ENCODE data around the gene SEPTIN12. TPM values are rescaled to one million over a fixed set of nuclear protein-coding genes. Genes with fewer than 3 reads are reported as not detected.
"Not testable (repeated sequence)": the region's sequence is repeated elsewhere in the genome, so short reads cannot be mapped to it uniquely, and the experiment has no call there.

The SEPTIN12 gene
- total RNA-seq, 1 donor from 2014 or later, result not detected

GRCh38 chr16:4790871-4791270 lies 2.7 kb upstream of the SEPTIN12 start:
- Histone ChIP-seq H3K27me3 (ENCODE audit: control insufficient read depth, insufficient read depth, low read length) (no peaks in the 10 kb centered on the region), H3K36me3 (ENCODE audit: control insufficient read depth, insufficient read depth, low read length) (no peaks in the 10 kb centered on the region), H3K4me3 (ENCODE audit: low read depth, low read length) (no peak overlapping the region)
- no peak for DNase-seq (ENCODE audit: low read depth)
- TF ChIP-seq CTCF (IDR thresholded peaks at IDR 0.05; ENCODE audit: insufficient read depth, low read length, severe bottlenecking), result no peak
- no peak for FAIRE-seq

GRCh38 chr16:4790261-4790660 lies 2.1 kb upstream of the SEPTIN12 start:
- no peak overlapping the region for H3K4me3 ChIP-seq (ENCODE audit: low read depth, low read length)
- no peaks in the 10 kb centered on the region for H3K36me3 ChIP-seq (ENCODE audit: control insufficient read depth, insufficient read depth, low read length)
- H3K27me3 ChIP-seq (ENCODE audit: control insufficient read depth, insufficient read depth, low read length), result no peaks in the 10 kb centered on the region
- DNase-seq (ENCODE audit: low read depth) (no peak), FAIRE-seq (no peak)
- no peak for TF ChIP-seq CTCF (IDR thresholded peaks at IDR 0.05; ENCODE audit: insufficient read depth, low read length, severe bottlenecking)

GRCh38 chr16:4788910-4789309 lies 765 bp upstream of the SEPTIN12 start:
- Histone ChIP-seq H3K36me3 (ENCODE audit: control insufficient read depth, insufficient read depth, low read length) (no peaks in the 10 kb centered on the region), H3K27me3 (ENCODE audit: control insufficient read depth, insufficient read depth, low read length) (no peaks in the 10 kb centered on the region), H3K4me3 (ENCODE audit: low read depth, low read length) (no peak overlapping the region)
- no peak for DNase-seq (ENCODE audit: low read depth)
- TF ChIP-seq CTCF (IDR thresholded peaks at IDR 0.05; ENCODE audit: insufficient read depth, low read length, severe bottlenecking), result no peak
- FAIRE-seq, result no peak

GRCh38 chr16:4788489-4788889 lies 344 bp upstream of the SEPTIN12 start:
- TF ChIP-seq CTCF (IDR thresholded peaks at IDR 0.05; ENCODE audit: insufficient read depth, low read length, severe bottlenecking), result no peak
- Histone ChIP-seq H3K36me3 (ENCODE audit: control insufficient read depth, insufficient read depth, low read length) (no peaks in the 10 kb centered on the region), H3K27me3 (ENCODE audit: control insufficient read depth, insufficient read depth, low read length) (no peaks in the 10 kb centered on the region), H3K4me3 (ENCODE audit: low read depth, low read length) (no peak overlapping the region)
- no peak for FAIRE-seq
- no peak for DNase-seq (ENCODE audit: low read depth)

- no peak for TF ChIP-seq CTCF (IDR thresholded peaks at IDR 0.05; ENCODE audit: insufficient read depth, low read length, severe bottlenecking)
- no peaks in the 10 kb centered on the region for H3K27me3 ChIP-seq (ENCODE audit: control insufficient read depth, insufficient read depth, low read length)
- no peaks in the 10 kb centered on the region for H3K36me3 ChIP-seq (ENCODE audit: control insufficient read depth, insufficient read depth, low read length)
- no peak for FAIRE-seq
- DNase-seq (ENCODE audit: low read depth), result no peak
- no peak overlapping the region for H3K4me3 ChIP-seq (ENCODE audit: low read depth, low read length)
Observed at GRCh38 chr16:4787068-4787467, 1.1 kb downstream of the SEPTIN12 start.

- Histone ChIP-seq H3K36me3 (ENCODE audit: control insufficient read depth, insufficient read depth, low read length) (no peaks in the 10 kb centered on the region), H3K27me3 (ENCODE audit: control insufficient read depth, insufficient read depth, low read length) (no peaks in the 10 kb centered on the region), H3K4me3 (ENCODE audit: low read depth, low read length) (no peak overlapping the region)
- no peak for DNase-seq (ENCODE audit: low read depth)
- TF ChIP-seq CTCF (IDR thresholded peaks at IDR 0.05; ENCODE audit: insufficient read depth, low read length, severe bottlenecking), result no peak
- FAIRE-seq, result no peak
Observed at GRCh38 chr16:4785758-4786433, 2.2 kb downstream of the SEPTIN12 start.

- not testable (repeated sequence) for H3K27me3 ChIP-seq (ENCODE audit: control insufficient read depth, insufficient read depth, low read length); H3K36me3 ChIP-seq (ENCODE audit: control insufficient read depth, insufficient read depth, low read length); H3K4me3 ChIP-seq (ENCODE audit: low read depth, low read length); FAIRE-seq; DNase-seq (ENCODE audit: low read depth)
Observed at GRCh38 chr16:4784444-4784987, 3.6 kb downstream of the SEPTIN12 start.

Data from bronchial epithelial cell (primary cell).